ENCODE measurements around the gene CTR9.

CTR9 gene

DNA sequence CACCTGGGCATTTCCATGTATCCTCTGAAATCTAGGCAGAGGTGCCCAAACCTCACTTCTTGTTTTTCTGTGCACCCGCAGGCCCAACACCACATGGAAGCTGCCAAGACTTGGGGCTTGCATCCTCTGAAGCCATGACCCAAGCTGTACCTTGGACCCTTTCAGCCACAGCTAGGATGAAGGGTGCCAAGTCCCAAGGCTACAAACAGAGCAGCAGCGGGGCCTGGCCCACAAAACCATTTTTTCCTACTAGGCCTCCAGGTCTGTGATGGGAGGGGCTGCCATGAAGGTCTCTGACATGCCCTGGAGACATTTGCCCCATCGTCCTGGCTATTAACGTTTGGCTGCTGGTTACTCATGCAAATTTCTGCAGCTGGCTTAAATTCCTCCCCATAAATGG is 78.1 kb downstream of the CTR9 start:
- no peak for FAIRE-seq
